Fibroblast of lung (primary cell): ENCODE measurements around the gene LCP1. TPM values are rescaled to one million over a fixed set of nuclear protein-coding genes. Genes with fewer than 3 reads are reported as not detected.

Experiments
- DNase-seq, 2 donors: peaks; one replicate each; pipeline versions ENCODE4 v3.0.0 to v3.0.0-alpha.2; 2010; ENCODE audit warnings: low read depth in 2 of 2
- H2AFZ ChIP-seq: 2 replicates; pipeline ENCODE4 v1.5.1; 2012; ENCODE audit warnings: low read length, control low read depth, inconsistent platforms
- H3K27ac ChIP-seq: 2 replicates; pipeline ENCODE4 v1.5.1; 2011; ENCODE audit warnings: low read length, control low read depth; ENCODE audit not compliant: insufficient read depth
- H3K27me3 ChIP-seq: 2 replicates; pipeline ENCODE4 v1.5.1; 2011; ENCODE audit warnings: mild to moderate bottlenecking, low read length; ENCODE audit not compliant: control insufficient read depth, insufficient read depth
- H3K36me3 ChIP-seq: 2 replicates; pipeline ENCODE4 v1.5.1; 2011; ENCODE audit warnings: low read length; ENCODE audit not compliant: control insufficient read depth, insufficient read depth
- H3K4me1 ChIP-seq: 2 replicates; pipeline ENCODE4 v1.5.1; 2011; ENCODE audit warnings: low read length; ENCODE audit not compliant: control insufficient read depth, insufficient read depth; ENCODE audit errors: extremely low read depth
- H3K4me2 ChIP-seq: 2 replicates; pipeline ENCODE4 v1.5.1; 2011; ENCODE audit warnings: low read length, control low read depth; ENCODE audit not compliant: insufficient read depth; ENCODE audit errors: extremely low read depth
- H3K4me3 ChIP-seq, 4 experiments: fragments of 200-600 bp in 1 of 4; sonication (generic) in 1 of 4; replicated peaks in 1 of 4; 2 replicates each; pipeline ENCODE4 v1.5.1; 2011 to 2016; ENCODE audit warnings: low read length in 4 of 4, low read depth in 3 of 4, mild to moderate bottlenecking in 3 of 4, control low read depth in 2 of 4, inconsistent platforms in 1 of 4, mixed read lengths in 1 of 4; ENCODE audit not compliant: insufficient read depth in 1 of 4; ENCODE audit errors: control extremely low read depth in 1 of 4
- H3K79me2 ChIP-seq: 2 replicates; pipeline ENCODE4 v1.5.1; 2012; ENCODE audit warnings: mild to moderate bottlenecking, low read length, inconsistent platforms; ENCODE audit not compliant: control insufficient read depth, insufficient read depth
- H3K9ac ChIP-seq: 2 replicates; pipeline ENCODE4 v1.5.1; 2011; ENCODE audit warnings: mild to moderate bottlenecking, low read length, control low read depth; ENCODE audit not compliant: insufficient read depth
- H3K9me3 ChIP-seq: 2 replicates; pipeline ENCODE4 v1.5.1; 2012; ENCODE audit warnings: low read depth, low read length; ENCODE audit not compliant: control insufficient read depth, insufficient read depth
- H4K20me1 ChIP-seq: 2 replicates; pipeline ENCODE4 v1.5.1; 2011; ENCODE audit warnings: low read length; ENCODE audit not compliant: control insufficient read depth, insufficient read depth; ENCODE audit errors: extremely low read depth
- EZH2 ChIP-seq: IDR thresholded peaks from 2 replicates; pipeline ENCODE4 v1.5.1; 2012; ENCODE audit warnings: low read length, control low read depth, mild to moderate bottlenecking; ENCODE audit errors: missing control alignments
- polyA plus RNA-seq, 2 donors: library from polyadenylated mRNA; depleted of rRNA in 1 of 2; stranded (reverse) in 1 of 2; unstranded in 1 of 2; fragments of >200 nt; gene quantifications; 2 replicates each; pipeline ENCODE4 v1.2.1, GENCODE V29; 2011 to 2012; ENCODE audit warnings: missing spikeins in 1 of 2
- total RNA-seq: library from RNA; depleted of rRNA; stranded (reverse); fragments of >200 nt; gene quantifications from 2 replicates; pipeline ENCODE4 v1.2.1, GENCODE V29; 2014
- TF ChIP-seq, protein P1 (sequence below), 2 donors: IDR thresholded peaks in 1 of 2; conservative IDR thresholded peaks in 1 of 2; 1 replicate in 1 of 2; 2 replicates in 1 of 2; pipeline ENCODE4 v1.5.1; 2011 to 2012; ENCODE audit warnings: low read length in 2 of 2, control low read depth in 1 of 2, inconsistent platforms in 1 of 2, low read depth in 1 of 2, mild to moderate bottlenecking in 1 of 2

LCP1 gene
- total and polyA plus RNA-seq, 2 donors (not counting 1 experiment from before 2014, with no cell fraction given), result under 0.01 to 0.06 TPM

DNA sequence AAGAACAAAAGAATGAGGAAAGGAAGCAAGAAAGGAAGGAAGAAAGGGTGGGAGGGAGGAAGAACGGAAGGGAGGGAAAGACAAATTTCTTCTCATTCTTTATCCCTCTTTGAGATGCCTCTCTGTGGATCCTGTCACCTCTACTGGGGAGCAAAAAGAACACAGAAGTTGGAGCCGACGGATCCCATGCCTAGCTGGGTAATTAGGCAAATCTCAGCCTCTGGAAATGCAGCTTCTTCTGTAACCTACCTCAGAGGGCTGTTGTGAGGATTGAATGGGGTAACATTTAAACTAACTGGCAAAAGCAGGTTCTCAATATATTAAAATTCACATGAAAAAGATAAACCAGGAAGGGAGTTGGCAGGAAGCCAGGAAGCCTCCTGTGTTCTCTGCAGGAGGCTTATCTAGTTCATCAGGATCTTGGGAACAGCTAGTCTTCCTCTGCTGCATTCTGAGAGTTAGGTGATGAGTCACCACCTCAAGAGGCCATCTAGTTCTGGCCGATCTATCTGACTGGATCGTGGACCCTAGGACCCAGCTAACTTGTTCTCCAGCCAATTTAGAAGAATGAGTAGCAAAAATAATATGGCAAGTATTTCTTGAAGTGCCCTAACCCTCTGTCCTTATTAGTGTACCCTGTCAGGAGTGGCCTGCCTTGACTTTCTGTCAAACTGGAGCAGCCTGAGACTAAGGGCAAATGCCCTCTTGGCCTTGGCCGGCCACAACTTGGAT is 61.9 kb downstream of the LCP1 start:
- Histone ChIP-seq H3K4me3 (no peak overlapping the region), H3K4me2 (no peak overlapping the region)
- TF ChIP-seq, protein P1, sequence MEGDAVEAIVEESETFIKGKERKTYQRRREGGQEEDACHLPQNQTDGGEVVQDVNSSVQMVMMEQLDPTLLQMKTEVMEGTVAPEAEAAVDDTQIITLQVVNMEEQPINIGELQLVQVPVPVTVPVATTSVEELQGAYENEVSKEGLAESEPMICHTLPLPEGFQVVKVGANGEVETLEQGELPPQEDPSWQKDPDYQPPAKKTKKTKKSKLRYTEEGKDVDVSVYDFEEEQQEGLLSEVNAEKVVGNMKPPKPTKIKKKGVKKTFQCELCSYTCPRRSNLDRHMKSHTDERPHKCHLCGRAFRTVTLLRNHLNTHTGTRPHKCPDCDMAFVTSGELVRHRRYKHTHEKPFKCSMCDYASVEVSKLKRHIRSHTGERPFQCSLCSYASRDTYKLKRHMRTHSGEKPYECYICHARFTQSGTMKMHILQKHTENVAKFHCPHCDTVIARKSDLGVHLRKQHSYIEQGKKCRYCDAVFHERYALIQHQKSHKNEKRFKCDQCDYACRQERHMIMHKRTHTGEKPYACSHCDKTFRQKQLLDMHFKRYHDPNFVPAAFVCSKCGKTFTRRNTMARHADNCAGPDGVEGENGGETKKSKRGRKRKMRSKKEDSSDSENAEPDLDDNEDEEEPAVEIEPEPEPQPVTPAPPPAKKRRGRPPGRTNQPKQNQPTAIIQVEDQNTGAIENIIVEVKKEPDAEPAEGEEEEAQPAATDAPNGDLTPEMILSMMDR (conservative IDR thresholded peaks at IDR 0.05 in 1 of 2, IDR thresholded peaks at IDR 0.05 in 1 of 2; ENCODE audit: low read depth in 1 of 2, low read length in 2 of 2), result no peak
- no peak for TF ChIP-seq EZH2

DNA sequence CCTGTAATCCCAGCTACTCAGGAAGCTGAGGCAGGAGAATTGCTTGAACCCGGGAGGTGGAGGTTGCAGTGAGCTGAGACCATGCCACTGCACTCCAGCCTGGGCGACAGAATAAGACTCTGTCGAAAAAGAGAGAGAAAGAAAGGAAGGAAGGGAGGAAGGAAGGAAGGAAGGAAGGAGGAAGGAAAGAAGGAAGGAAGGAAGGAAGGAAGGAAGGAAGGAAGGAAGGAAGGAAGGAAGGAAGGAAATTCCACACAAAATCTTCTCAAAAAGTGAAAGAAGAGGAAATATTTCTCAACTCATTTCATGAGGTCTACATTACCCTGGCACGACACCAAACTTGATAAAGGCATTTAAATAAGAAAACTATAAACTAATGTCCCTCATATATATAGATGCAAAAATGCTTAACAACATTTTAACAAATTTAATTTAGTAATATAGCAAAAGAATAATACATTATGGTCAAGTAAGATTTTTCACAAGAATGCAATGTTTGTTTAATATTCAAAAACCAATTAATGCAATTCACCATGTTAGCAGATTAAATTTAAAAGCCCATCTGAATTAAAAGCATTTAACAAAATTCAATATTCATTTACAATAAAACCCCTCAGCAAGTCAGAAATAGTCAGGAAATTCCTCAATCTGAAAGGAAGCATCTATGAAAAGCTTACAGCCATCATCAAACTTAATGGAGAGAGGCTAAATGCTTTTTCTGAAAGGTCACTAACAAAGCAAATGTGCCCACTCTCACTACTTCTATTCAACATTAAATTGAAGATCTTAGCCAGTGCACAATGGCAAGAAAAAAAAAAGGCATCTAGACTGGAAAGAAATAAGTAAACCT is 65.1 kb downstream of the LCP1 start:
- H3K9me3 ChIP-seq, result no peaks in the 10 kb centered on the region
- H3K4me1 ChIP-seq, result no peaks in the 10 kb centered on the region
- no peak for DNase-seq
- no peaks in the 10 kb centered on the region for H3K79me2 ChIP-seq
- H4K20me1 ChIP-seq, result no peaks in the 10 kb centered on the region
- H2AFZ ChIP-seq, result no peak overlapping the region
- no peak overlapping the region for H3K27ac ChIP-seq
- H3K36me3 ChIP-seq, result no peaks in the 10 kb centered on the region
- TF ChIP-seq, protein P1 (conservative IDR thresholded peaks at IDR 0.05 in 1 of 2, IDR thresholded peaks at IDR 0.05 in 1 of 2; ENCODE audit: low read depth in 1 of 2, low read length in 2 of 2), result no peak
- TF ChIP-seq EZH2, result no peak
- no peak overlapping the region for H3K4me3 ChIP-seq
- H3K4me2 ChIP-seq, result no peak overlapping the region
- H3K9ac ChIP-seq, result no peak overlapping the region
- no peaks in the 10 kb centered on the region for H3K27me3 ChIP-seq

More for the DNA sequence above, 61.9 kb downstream of the LCP1 start:
- Histone ChIP-seq H3K36me3 (no peaks in the 10 kb centered on the region), H3K79me2 (no peaks in the 10 kb centered on the region), H4K20me1 (no peaks in the 10 kb centered on the region), H2AFZ (no peak overlapping the region), H3K27ac (no peak overlapping the region), H3K4me1 (no peaks in the 10 kb centered on the region), H3K9me3 (no peaks in the 10 kb centered on the region), H3K9ac (no peak overlapping the region), H3K27me3 (peaks cover 3% of the 10 kb centered on the region)
- DNase-seq, result peak; percentile 31 to 82

DNA sequence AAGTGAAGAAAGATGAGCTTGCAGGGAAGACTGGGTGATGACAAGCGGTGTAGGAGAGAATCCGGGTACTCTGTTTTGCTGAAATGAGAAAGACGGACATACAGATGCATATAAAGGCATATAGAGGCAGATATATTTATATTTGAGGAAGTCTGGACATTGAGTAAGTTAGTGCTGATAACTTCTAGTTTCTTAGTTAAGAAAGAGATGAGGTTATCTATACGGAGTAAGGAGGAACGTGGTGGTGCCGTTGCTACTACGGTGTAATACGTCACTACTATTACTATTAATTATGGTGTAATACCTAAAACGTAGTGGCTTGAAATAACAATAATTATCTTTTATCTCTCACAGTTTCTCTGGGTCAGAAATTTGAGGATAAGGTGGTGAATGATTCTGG is 67.4 kb downstream of the LCP1 start:
- Histone ChIP-seq H4K20me1 (no peaks in the 10 kb centered on the region), H3K9me3 (no peaks in the 10 kb centered on the region), H3K4me1 (no peaks in the 10 kb centered on the region), H3K27me3 (no peaks in the 10 kb centered on the region), H3K36me3 (no peaks in the 10 kb centered on the region), H3K27ac (no peak overlapping the region), H3K79me2 (no peaks in the 10 kb centered on the region), H2AFZ (no peak overlapping the region), H3K9ac (no peak overlapping the region), H3K4me2 (no peak overlapping the region), H3K4me3 (no peak overlapping the region)
- no peak for DNase-seq
- no peak for TF ChIP-seq EZH2
- TF ChIP-seq, protein P1 (conservative IDR thresholded peaks at IDR 0.05 in 1 of 2, IDR thresholded peaks at IDR 0.05 in 1 of 2; ENCODE audit: low read depth in 1 of 2, low read length in 2 of 2), result no peak
